Right cardiac atrium (tissue), 5 donors: Measurements from ENCODE around the gene OCEL1. TPM values are rescaled to one million over a fixed set of nuclear protein-coding genes. Genes with fewer than 3 reads are reported as not detected.

Source experiments
- ATAC-seq, 2 donors: fragments of 200-7000 bp; cut with Tn5 transposase; one replicate each; pipeline versions ENCODE4 v1.8.0 to v1.9.1; 2020; ENCODE audit warnings: moderate library complexity in 2 of 2, mild to moderate bottlenecking in 1 of 2
- DNase-seq, 3 donors: peaks; one replicate each; pipeline ENCODE4 v3.0.0-alpha.2; 2020
- H3K27ac ChIP-seq: one replicate; pipeline ENCODE4 v1.5.1; 2013; ENCODE audit warnings: mild to moderate bottlenecking, low read length, control low read depth, moderate library complexity
- H3K27me3 ChIP-seq: one replicate; pipeline ENCODE4 v1.6.1; 2013; ENCODE audit not compliant: control insufficient read depth, insufficient read depth
- H3K4me1 ChIP-seq: one replicate; pipeline ENCODE4 v1.6.1; 2013; ENCODE audit warnings: low read length; ENCODE audit not compliant: control insufficient read depth, insufficient read depth
- H3K4me3 ChIP-seq: one replicate; pipeline ENCODE4 v1.5.1; 2013; ENCODE audit warnings: low read length, control low read depth
- H3K9me3 ChIP-seq: one replicate; pipeline ENCODE4 v1.6.1; 2013; ENCODE audit warnings: low read length; ENCODE audit not compliant: control insufficient read depth
- WGBS: extraction: QIAGEN DNeasy Blood & Tissue Kit; methylation state at CpG from one replicate; pipeline ENCODE4 v1.1.7; 2013; 5-methylcytosine and 5-hydroxymethylcytosine counted together
- intact Hi-C, 4 donors: fragments of 100-400 bp; cut with DNase I; formaldehyde crosslinking; loops; one replicate each; pipeline versions ENCODE4 v1.11.0 to v1.14.0; 2022 to 2023
- polyA plus RNA-seq: library from polyadenylated mRNA; stranded (reverse); fragments of 200-250 nt; gene quantifications from one replicate; pipeline ENCODE4 v1.2.3, GENCODE V29; 2013
- total RNA-seq, 4 donors: library from RNA; stranded (reverse); fragmentation: NEBNext Ultra II Directional; extraction: Animal tissue kit (Norgen Biotek cat#: 25700); gene quantifications; one replicate each; pipeline ENCODE4 v1.2.1, GENCODE V29; 2021
- donor health status: healthy with polysubstance abuse.
- donor health status: DM: no; HTN: yes; CAD: no.
- donor health status: DM: no; HTN: no; CAD: no.
- donor health status: DM: no; HTN: yes; CAD: no; lungs with severe emphysema.
- donor health status: DM: yes; HTN: yes; CAD: no.

The OCEL1 gene
- total and polyA plus RNA-seq, 5 donors, result 16.5 to 37.5 (median 27.1) TPM

DNA sequence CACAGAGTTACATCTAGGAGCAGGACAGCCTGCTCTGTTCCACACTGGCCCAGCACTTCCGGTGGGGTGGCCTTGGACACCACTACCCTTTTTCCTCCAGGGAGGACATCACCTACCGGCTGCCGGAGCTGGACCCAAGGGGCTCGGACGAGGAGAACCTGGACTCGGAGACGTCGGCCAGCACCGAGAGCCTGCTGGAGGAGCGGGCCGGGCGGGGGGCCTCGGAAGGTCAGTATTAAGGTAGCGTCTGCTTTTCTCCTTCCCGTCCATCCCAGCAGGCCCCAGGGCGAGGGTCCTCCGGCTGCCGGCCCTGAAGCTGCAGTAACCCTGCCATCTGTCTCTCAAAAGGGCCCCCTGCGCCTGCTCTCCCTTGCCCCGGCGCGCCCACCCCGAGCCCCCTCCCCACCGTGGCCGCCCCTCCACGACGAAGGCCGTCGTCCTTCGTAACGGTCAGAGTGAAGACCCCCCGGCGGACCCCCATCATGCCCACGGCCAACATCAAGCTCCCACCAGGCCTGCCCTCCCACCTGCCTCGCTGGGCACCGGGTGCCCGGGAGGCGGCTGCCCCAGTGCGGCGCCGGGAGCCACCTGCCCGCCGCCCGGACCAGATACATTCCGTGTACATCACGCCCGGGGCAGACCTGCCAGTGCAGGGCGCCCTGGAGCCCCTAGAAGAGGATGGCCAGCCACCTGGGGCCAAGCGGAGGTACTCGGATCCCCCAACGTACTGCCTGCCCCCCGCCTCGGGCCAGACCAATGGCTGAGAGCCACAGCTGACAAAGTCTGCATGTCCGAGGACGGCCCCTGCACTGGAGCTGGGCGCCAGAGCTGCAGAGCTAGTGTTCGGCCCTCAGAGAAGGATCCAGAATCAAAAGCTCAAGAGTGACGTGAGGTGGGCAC lies 14.2 kb upstream of the OCEL1 start:
- Histone ChIP-seq H3K4me1 (peaks cover 2% of the 10 kb centered on the region), H3K27me3 (no peaks in the 10 kb centered on the region), H3K4me3 (no peak overlapping the region), H3K27ac (no peak overlapping the region), H3K9me3 (no peaks in the 10 kb centered on the region)
- WGBS, result 93% methylated on average over 58 of the region's 58 CpGs
- intact Hi-C loops, result loop anchor here in 1 of 4 donors (10.0 kb wide), 1 partner anchor 73 kb away; the partner anchor contains the start of gene ANKLE1
- DNase-seq (peak in 1 of 3 donors; percentile 45), ATAC-seq (no peak)

DNA sequence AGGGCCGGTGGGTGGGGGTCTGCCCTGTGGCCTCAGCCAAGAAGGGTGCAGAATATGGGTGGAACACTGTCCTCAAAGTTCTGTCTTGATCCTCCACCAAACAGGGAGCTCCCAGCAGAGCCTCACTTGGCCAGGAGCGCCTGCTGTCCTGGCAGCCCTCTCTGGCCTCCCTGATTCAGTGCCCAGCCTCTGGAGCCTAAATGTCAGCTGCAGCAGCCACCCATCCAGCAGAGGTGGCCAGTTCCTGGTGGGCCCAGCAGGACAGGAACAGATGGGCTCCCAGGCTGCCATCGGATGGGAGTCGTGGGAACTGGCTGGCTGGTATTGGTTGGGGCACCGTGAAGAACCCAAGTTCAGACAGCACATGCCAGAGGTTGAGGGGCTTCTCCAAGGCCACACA lies 12.7 kb upstream of the OCEL1 start:
- DNase-seq (no peak), ATAC-seq (no peak)
- intact Hi-C loops, result loop anchor here in 1 of 4 donors (10.0 kb wide), 1 partner anchor 71 kb away; the partner anchor contains the start of gene ANKLE1
- Histone ChIP-seq H3K9me3 (no peaks in the 10 kb centered on the region), H3K27ac (no peak overlapping the region), H3K27me3 (no peaks in the 10 kb centered on the region), H3K4me3 (no peak overlapping the region), H3K4me1 (peaks cover 2% of the 10 kb centered on the region)
- 84% methylated on average over 5 of the region's 5 CpGs for WGBS

DNA sequence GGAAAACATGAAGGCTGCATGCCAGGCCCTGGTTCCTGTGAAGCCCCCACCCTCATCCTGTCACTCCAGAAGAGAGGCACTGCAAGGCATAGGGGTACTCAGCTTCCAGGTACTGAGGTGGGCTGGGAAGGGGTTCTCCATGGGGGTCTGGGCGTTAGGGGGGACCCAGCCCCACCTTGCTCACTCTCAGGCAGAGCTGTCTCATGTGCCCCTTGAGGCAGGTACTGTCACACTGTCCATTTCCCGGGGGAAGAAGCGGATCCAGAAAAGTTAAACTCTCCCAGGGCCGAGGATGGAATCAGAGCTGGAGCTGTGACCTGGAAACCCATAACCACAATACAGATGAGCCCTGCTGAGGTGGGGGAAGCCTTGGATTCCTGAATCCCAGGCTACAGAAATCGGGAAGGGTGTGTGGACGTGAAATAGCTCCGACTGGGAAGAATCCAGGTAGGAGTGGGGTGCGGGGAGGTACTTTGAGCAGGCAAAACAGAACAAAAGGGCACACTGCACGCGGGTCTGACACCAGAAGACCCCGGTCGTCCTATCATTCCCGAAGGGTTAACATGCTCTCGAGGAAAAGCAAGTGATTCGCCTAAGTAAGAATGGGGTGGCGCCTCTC lies 11.4 kb upstream of the OCEL1 start:
- peak overlapping the region; percentile 82 for H3K4me3 ChIP-seq
- H3K4me1 ChIP-seq, result peaks cover 2% of the 10 kb centered on the region
- intact Hi-C loops, result loop anchor here in 1 of 4 donors (10.0 kb wide), 1 partner anchor 70 kb away; the partner anchor contains the start of gene ANKLE1
- H3K9me3 ChIP-seq, result no peaks in the 10 kb centered on the region
- ATAC-seq (no peak), DNase-seq (peak in 1 of 3 donors; percentile 47)
- no peaks in the 10 kb centered on the region for H3K27me3 ChIP-seq
- H3K27ac ChIP-seq, result peak overlapping the region; percentile 99
- WGBS, result 33% methylated on average over 16 of the region's 16 CpGs

DNA sequence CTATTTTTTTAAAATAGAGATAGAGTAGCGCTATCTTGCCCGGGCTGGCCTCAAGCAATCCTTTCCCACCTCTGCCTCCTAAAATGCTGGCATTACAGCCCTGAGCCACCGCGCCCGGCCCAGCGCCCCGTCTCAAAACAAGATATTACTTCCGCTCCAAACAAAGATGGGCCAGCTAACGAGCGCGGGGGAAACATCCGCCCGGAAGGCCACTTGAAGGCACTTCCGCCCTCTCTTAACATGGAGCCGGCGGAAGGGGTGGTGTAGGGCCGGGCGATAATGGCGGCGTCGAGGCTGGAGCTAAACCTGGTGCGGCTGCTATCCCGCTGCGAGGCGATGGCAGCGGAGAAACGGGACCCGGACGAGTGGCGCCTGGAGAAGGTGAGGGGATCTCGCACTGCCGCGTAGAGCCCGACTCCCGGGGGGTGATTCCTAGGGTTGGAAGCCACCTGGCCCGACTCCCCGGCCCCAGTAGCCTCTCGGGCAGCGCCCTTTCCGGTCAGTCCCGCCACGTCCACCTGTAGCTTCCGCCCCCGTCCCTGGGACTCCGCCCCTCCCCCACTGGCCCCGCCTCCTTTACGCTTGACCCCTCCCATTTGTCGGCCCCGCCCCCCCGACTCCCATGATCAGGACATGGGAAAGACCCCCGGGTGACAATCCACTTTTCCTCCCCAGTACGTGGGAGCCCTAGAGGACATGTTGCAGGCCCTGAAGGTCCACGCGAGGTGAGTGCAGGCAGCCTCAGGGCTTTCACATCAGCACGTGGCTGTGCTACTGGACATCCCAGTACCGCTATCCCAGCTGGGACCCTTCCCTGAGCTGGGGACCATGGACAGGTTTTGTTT lies 10.7 kb upstream of the OCEL1 start, which contains the start of gene USE1:
Gene USE1 (plus strand): TSS at position 231 of the 845 bp plus-strand sequence. CDS start 49 bp downstream, at position 280.
- peaks cover 2% of the 10 kb centered on the region for H3K4me1 ChIP-seq
- WGBS, result 3% methylated on average over 56 of the region's 56 CpGs
- H3K27me3 ChIP-seq, result no peaks in the 10 kb centered on the region
- peak within 1 kb of the TSS; percentile 82 for H3K4me3 ChIP-seq
- ATAC-seq (peak; percentile 93 to 96), DNase-seq (peak; percentile 92 to 97 (median 95))
- intact Hi-C loops, result loop anchor here in 1 of 4 donors (10.0 kb wide), 1 partner anchor 69 kb away; the partner anchor contains the start of gene ANKLE1
- H3K27ac ChIP-seq, result peak within 1 kb of the TSS; percentile 99
- H3K9me3 ChIP-seq, result no peaks in the 10 kb centered on the region

DNA sequence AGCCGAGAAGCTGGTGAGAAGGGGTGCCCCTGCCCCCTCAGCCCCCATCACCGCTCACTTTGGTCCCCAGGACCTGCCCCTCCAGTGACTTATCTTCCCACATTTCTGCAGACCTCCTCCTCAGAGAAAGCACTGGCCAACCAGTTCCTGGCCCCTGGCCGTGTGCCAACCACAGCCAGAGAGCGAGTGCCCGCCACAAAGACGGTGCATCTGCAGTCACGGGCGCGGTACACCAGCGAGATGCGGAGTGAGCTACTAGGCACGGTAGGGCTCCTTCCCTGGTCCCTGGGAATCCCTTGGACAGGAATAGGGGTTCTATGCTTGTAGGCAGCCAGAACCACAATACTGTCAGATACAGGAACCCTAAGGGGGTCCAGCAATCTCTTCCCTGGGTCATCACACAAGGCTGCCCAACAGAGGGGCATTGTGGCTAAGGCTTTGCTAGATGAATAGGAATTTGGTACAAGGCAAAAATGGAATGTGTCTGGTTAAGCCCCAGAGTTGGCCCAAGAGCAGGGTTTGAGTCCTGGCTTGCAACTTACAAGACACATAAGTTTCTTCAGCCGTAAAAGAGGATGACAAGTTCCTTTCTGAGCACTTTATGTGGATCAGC lies 9.9 kb upstream of the OCEL1 start:
- intact Hi-C loops, result loop anchor here in 1 of 4 donors (10.0 kb wide), 1 partner anchor 69 kb away; the partner anchor contains the start of gene ANKLE1
- H3K27ac ChIP-seq, result peak overlapping the region; percentile 32

DNA sequence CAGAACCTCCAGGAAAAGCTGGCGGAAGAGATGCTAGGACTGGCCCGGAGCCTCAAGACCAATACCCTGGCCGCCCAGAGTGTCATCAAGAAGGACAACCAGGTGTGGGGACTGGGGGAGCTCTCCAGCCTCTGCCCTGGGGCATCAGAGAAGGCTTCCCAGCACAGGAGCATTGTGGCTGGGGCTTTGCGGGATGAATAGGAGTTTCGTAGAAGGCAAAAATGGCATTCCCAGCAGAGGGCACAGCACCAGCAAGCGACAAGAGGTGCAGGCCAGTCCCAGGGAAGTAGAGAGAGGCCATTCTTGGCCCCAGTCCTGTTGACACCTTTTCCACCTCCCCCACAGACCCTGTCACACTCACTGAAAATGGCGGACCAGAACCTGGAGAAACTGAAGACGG lies 6.7 kb upstream of the OCEL1 start:
- Histone ChIP-seq H3K27me3 (no peaks in the 10 kb centered on the region), H3K4me1 (peaks cover 2% of the 10 kb centered on the region), H3K27ac (no peak overlapping the region), H3K4me3 (no peak overlapping the region), H3K9me3 (no peaks in the 10 kb centered on the region)
- DNase-seq (no peak), ATAC-seq (no peak)
- 97% methylated on average over 8 of the region's 8 CpGs for WGBS
- intact Hi-C loops, result loop anchor here in 1 of 4 donors (10.0 kb wide), 1 partner anchor 66 kb away; the partner anchor contains the start of gene ANKLE1

More for the DNA sequence above, 9.9 kb upstream of the OCEL1 start:
- peaks cover 2% of the 10 kb centered on the region for H3K4me1 ChIP-seq
- H3K27me3 ChIP-seq, result no peaks in the 10 kb centered on the region
- 85% methylated on average over 13 of the region's 13 CpGs for WGBS
- peak in 2 of 3 donors; percentile 79 for DNase-seq
- peak overlapping the region; percentile 82 for H3K4me3 ChIP-seq
- no peaks in the 10 kb centered on the region for H3K9me3 ChIP-seq
- no peak for ATAC-seq

DNA sequence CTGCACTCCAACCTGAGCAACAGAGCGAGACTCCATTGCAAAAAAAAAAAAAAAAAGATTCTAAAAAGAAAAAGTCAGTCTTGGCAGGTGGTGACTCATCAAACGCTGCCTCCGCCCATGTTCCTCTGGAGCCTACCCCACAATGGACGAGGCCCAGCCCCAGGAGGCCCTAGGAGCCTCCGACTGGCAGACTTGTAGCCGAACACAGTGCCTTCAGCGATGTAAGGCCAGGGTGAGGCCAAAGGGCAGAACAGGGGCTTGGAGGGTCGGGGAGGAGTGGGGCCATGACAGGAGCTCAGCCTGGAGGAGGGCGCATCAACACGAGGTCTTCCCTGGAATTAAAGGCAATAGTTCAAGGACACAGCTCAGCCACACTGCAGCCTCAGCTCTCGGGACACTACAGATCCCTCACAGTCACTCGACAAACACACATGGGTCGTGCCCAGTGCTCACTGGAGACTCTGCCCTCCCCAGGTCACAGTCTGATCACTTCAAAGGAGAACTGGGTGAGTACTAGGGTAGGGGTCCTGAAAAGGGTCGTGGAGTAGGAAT lies 5.7 kb upstream of the OCEL1 start:
- WGBS, result 49% methylated on average over 14 of the region's 14 CpGs
- Histone ChIP-seq H3K4me3 (no peak overlapping the region), H3K27me3 (no peaks in the 10 kb centered on the region), H3K4me1 (peaks cover 2% of the 10 kb centered on the region), H3K9me3 (no peaks in the 10 kb centered on the region), H3K27ac (no peak overlapping the region)
- peak in 2 of 3 donors; percentile 68 to 76 for DNase-seq
- intact Hi-C loops, result no loop called here
- ATAC-seq, result peak; percentile 9 to 62

DNA sequence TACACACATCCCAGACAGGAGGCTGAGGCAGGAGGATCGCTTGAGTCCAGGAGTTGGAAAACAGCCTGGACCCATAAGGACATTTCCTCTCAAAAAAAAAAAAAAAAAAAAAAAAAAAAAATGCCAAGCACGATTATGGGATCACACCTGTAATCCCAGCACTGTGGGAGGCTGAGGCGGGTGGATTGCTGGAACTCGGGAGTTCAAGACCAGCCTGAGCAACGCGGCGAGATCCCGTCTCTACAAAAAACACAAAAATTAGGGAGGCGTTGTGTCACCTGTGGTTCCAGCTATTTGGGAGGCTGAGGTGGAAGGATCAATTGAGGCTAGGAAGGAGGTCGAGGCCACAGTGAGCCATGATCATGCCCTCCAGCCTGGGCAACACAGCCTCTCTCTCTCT lies 973 bp upstream of the OCEL1 start:
- WGBS, result 86% methylated on average over 10 of the region's 10 CpGs
- Histone ChIP-seq H3K27ac (no peak overlapping the region), H3K27me3 (no peaks in the 10 kb centered on the region), H3K4me1 (no peaks in the 10 kb centered on the region), H3K4me3 (no peak overlapping the region), H3K9me3 (no peaks in the 10 kb centered on the region)
- ATAC-seq, result no peak
- no peak for DNase-seq
- intact Hi-C loops, result no loop called here

DNA sequence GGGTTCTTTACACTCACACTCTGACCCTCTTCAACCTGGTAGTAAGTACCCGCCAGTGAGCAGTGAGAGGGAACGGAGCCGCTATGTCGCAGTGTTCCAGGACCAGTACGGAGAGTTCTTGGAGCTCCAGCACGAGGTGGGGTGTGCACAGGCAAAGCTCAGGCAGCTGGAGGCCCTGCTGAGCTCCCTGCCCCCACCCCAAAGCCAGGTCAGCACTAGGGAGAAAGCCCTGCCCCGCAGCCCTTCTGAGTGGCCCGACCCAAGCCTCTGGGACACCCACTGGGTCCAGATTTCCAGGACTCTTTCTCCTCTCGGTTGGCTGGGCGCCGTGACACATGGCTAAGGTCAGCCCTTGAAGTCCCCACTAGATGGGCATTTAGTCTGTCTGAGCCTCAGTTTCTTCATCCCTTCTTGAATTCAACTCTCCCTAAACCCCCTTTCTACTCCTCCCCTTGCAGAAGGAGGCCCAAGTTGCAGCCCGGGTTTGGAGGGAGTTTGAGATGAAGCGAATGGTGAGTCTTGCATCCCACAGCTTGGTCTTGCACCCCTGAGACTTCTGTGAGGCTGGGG lies 1.9 kb downstream of the OCEL1 start:
- no peaks in the 10 kb centered on the region for H3K9me3 ChIP-seq
- no peak overlapping the region for H3K4me3 ChIP-seq
- no peak for ATAC-seq
- H3K4me1 ChIP-seq, result no peaks in the 10 kb centered on the region
- H3K27ac ChIP-seq, result no peak overlapping the region
- no peaks in the 10 kb centered on the region for H3K27me3 ChIP-seq
- peak in 1 of 3 donors; percentile 50 for DNase-seq
- intact Hi-C loops, result no loop called here
- WGBS, result 70% methylated on average over 13 of the region's 13 CpGs
